Colonic mucosa (tissue), 4 donors: ENCODE data around the gene PCNA. TPM values are rescaled to one million over a fixed set of nuclear protein-coding genes. Genes with fewer than 3 reads are reported as not detected.

Experiments used
- DNase-seq: peaks from one replicate; pipeline ENCODE4 v3.0.0-alpha.2; 2020
- H3K27ac ChIP-seq: fragments of 200-600 bp; one replicate; pipeline ENCODE4 v1.8.0; 2021
- H3K27me3 ChIP-seq: fragments of 200-600 bp; one replicate; pipeline ENCODE4 v1.8.0; 2021
- H3K36me3 ChIP-seq: fragments of 200-600 bp; one replicate; pipeline ENCODE4 v1.8.0; 2021
- H3K4me1 ChIP-seq: fragments of 200-600 bp; one replicate; pipeline ENCODE4 v1.8.0; 2021; ENCODE audit warnings: mild to moderate bottlenecking
- H3K4me3 ChIP-seq: fragments of 200-600 bp; one replicate; pipeline ENCODE4 v1.8.0; 2021
- H3K9ac ChIP-seq, 2 donors: one replicate each; pipeline ENCODE4 v1.7.0; 2013; ENCODE audit warnings: control low read depth in 2 of 2, low read depth in 2 of 2, low read length in 2 of 2
- H3K9me3 ChIP-seq: fragments of 200-600 bp; one replicate; pipeline ENCODE4 v1.8.0; 2021
- intact Hi-C: fragments of 100-400 bp; cut with DNase I; formaldehyde crosslinking; loops from one replicate; pipeline ENCODE4 v1.14.1; 2022
- total RNA-seq, 2 donors: library from RNA; stranded (reverse); fragmentation: NEBNext Ultra II Directional in 1 of 2; extraction: Animal tissue kit (Norgen Biotek cat#: 25700) in 1 of 2; gene quantifications; one replicate each; pipeline ENCODE4 v1.2.1, GENCODE V29; 2021
- TF ChIP-seq, protein P1 (sequence below): fragments of 200-600 bp; IDR thresholded peaks from one replicate; pipeline ENCODE4 v1.8.0; 2022; ENCODE audit warnings: antibody characterized with exemption, mild to moderate bottlenecking
- donor health status: healthy.
- donor health status: DM: no; HTN: no; CAD: no.
- donor health status: DM: no; HTN: no; CAD: no.

PCNA gene
- total RNA-seq, 2 donors from 2014 or later: 59.0 to 204 TPM

- Histone ChIP-seq H3K27me3 (no peaks in the 10 kb centered on the region), H3K4me3 (no peak overlapping the region), H3K9ac (no peak overlapping the region), H3K9me3 (no peaks in the 10 kb centered on the region), H3K4me1 (no peaks in the 10 kb centered on the region), H3K27ac (no peak overlapping the region), H3K36me3 (no peaks in the 10 kb centered on the region)
- intact Hi-C loops: no loop called here
- DNase-seq: no peak
- TF ChIP-seq, protein P1, sequence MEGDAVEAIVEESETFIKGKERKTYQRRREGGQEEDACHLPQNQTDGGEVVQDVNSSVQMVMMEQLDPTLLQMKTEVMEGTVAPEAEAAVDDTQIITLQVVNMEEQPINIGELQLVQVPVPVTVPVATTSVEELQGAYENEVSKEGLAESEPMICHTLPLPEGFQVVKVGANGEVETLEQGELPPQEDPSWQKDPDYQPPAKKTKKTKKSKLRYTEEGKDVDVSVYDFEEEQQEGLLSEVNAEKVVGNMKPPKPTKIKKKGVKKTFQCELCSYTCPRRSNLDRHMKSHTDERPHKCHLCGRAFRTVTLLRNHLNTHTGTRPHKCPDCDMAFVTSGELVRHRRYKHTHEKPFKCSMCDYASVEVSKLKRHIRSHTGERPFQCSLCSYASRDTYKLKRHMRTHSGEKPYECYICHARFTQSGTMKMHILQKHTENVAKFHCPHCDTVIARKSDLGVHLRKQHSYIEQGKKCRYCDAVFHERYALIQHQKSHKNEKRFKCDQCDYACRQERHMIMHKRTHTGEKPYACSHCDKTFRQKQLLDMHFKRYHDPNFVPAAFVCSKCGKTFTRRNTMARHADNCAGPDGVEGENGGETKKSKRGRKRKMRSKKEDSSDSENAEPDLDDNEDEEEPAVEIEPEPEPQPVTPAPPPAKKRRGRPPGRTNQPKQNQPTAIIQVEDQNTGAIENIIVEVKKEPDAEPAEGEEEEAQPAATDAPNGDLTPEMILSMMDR: no peak
Measured at GRCh38 chr20:5065166-5065878, 54.4 kb downstream of the PCNA start.

Other genes starting within 250 kb of the PCNA start
- gene SLC23A2, start 118.4 kb downstream of the PCNA start, total RNA-seq: 1 to 10 TPM; 4.6 to 5.1 TPM
- gene TMEM230, start 6.9 kb downstream of the PCNA start, total RNA-seq: 10 to 100 TPM; 54.0 to 80.3 TPM
- 10 to 100 TPM; 31.7 to 44.3 TPM for gene CDS2, start 7.0 kb upstream of the PCNA start, total RNA-seq
- not detected for gene PROKR2, start 197.0 kb upstream of the PCNA start, total RNA-seq